GM18909 (cell line): ENCODE data around the gene KLHL20.
"Not testable (repeated sequence)": the region's sequence is repeated elsewhere in the genome, so short reads cannot be mapped to it uniquely, and the experiment has no call there.

Source experiments
- ATAC-seq: cut with Tn5 transposase; IDR thresholded peaks from one replicate; pipeline ENCODE4 v1.9.1; 2021; ENCODE audit warnings: mild to moderate bottlenecking; ENCODE audit not compliant: unreplicated experiment, poor library complexity

Gene KLHL20

GRCh38 chr1:173714759-173715537 lies at the start of gene KLHL20:
TSS of gene KLHL20 (plus strand) at chr1:173714981. CDS start at chr1:173716044, 1,063 bp downstream.
- peak; percentile 94 for ATAC-seq

- no peak for ATAC-seq
Measured at GRCh38 chr1:173666646-173667045, 48.1 kb upstream of the KLHL20 start.

GRCh38 chr1:173669491-173669941 lies 45.3 kb upstream of the KLHL20 start, which contains the start of gene ANKRD45:
TSS of gene ANKRD45 (minus strand) at chr1:173669851. CDS start at chr1:173659418, 10,433 bp downstream.
- no peak for ATAC-seq

- ATAC-seq, result not testable (repeated sequence)
Measured at GRCh38 chr1:173674496-173674895, 40.3 kb upstream of the KLHL20 start.

- ATAC-seq, result not testable (repeated sequence)
Measured at GRCh38 chr1:173680152-173680551, 34.6 kb upstream of the KLHL20 start.

GRCh38 chr1:173682184-173682583 lies 32.6 kb upstream of the KLHL20 start:
- no peak for ATAC-seq

- ATAC-seq, result not testable (repeated sequence)
Measured at GRCh38 chr1:173683838-173684237, 30.9 kb upstream of the KLHL20 start.

- not testable (repeated sequence) for ATAC-seq
Measured at GRCh38 chr1:173685121-173685520, 29.7 kb upstream of the KLHL20 start.

- ATAC-seq, result no peak
Measured at GRCh38 chr1:173688300-173688699, 26.5 kb upstream of the KLHL20 start.

- no peak for ATAC-seq
Measured at GRCh38 chr1:173693238-173693637, 21.5 kb upstream of the KLHL20 start.

- not testable (repeated sequence) for ATAC-seq
Measured at GRCh38 chr1:173701299-173701698, 13.5 kb upstream of the KLHL20 start.

GRCh38 chr1:173702736-173703135 lies 12.0 kb upstream of the KLHL20 start:
- ATAC-seq, result no peak

GRCh38 chr1:173705117-173705516 lies 9.7 kb upstream of the KLHL20 start:
- no peak for ATAC-seq

GRCh38 chr1:173708787-173709186 lies 6.0 kb upstream of the KLHL20 start:
- ATAC-seq, result no peak

GRCh38 chr1:173714441-173714758 lies 381 bp upstream of the KLHL20 start:
- ATAC-seq, result no peak

- ATAC-seq, result no peak
Measured at GRCh38 chr1:173715538-173715844, 710 bp downstream of the KLHL20 start.

GRCh38 chr1:173717238-173717637 lies 2.5 kb downstream of the KLHL20 start:
- no peak for ATAC-seq

- not testable (repeated sequence) for ATAC-seq
Measured at GRCh38 chr1:173731331-173731730, 16.6 kb downstream of the KLHL20 start.

GRCh38 chr1:173733912-173734311 lies 19.1 kb downstream of the KLHL20 start:
- ATAC-seq, result no peak

GRCh38 chr1:173736104-173736503 lies 21.3 kb downstream of the KLHL20 start:
- not testable (repeated sequence) for ATAC-seq

- ATAC-seq, result no peak
Measured at GRCh38 chr1:173742203-173742886, 27.6 kb downstream of the KLHL20 start.

- no peak for ATAC-seq
Measured at GRCh38 chr1:173744651-173745050, 29.9 kb downstream of the KLHL20 start.
